Cardiac fibroblast (primary cell): ENCODE results near the gene SYN1.

ENCODE experiments used
- DNase-seq, 2 donors: peaks; one replicate each; pipeline versions ENCODE4 v3.0.0 to v3.0.0-alpha.2; 2010; ENCODE audit warnings: low read depth in 2 of 2
- H3K4me3 ChIP-seq, 2 donors: replicated peaks in 1 of 2; 1 replicate in 1 of 2; 2 replicates in 1 of 2; pipeline ENCODE4 v1.5.1; 2011; ENCODE audit warnings: low read depth in 2 of 2, low read length in 2 of 2, mild to moderate bottlenecking in 2 of 2, moderate library complexity in 1 of 2
- TF ChIP-seq, protein P1 (sequence below): IDR thresholded peaks from one replicate; pipeline ENCODE4 v1.5.1; 2011; ENCODE audit warnings: low read depth, mild to moderate bottlenecking, low read length, inconsistent platforms

SYN1 gene

GRCh38 chrX:47658301-47658683 lies 38.6 kb upstream of the SYN1 start:
- TF ChIP-seq, protein P1, sequence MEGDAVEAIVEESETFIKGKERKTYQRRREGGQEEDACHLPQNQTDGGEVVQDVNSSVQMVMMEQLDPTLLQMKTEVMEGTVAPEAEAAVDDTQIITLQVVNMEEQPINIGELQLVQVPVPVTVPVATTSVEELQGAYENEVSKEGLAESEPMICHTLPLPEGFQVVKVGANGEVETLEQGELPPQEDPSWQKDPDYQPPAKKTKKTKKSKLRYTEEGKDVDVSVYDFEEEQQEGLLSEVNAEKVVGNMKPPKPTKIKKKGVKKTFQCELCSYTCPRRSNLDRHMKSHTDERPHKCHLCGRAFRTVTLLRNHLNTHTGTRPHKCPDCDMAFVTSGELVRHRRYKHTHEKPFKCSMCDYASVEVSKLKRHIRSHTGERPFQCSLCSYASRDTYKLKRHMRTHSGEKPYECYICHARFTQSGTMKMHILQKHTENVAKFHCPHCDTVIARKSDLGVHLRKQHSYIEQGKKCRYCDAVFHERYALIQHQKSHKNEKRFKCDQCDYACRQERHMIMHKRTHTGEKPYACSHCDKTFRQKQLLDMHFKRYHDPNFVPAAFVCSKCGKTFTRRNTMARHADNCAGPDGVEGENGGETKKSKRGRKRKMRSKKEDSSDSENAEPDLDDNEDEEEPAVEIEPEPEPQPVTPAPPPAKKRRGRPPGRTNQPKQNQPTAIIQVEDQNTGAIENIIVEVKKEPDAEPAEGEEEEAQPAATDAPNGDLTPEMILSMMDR = no peak
- no peak for DNase-seq
- peak overlapping the region; percentile 47 to 62 for H3K4me3 ChIP-seq

DNA sequence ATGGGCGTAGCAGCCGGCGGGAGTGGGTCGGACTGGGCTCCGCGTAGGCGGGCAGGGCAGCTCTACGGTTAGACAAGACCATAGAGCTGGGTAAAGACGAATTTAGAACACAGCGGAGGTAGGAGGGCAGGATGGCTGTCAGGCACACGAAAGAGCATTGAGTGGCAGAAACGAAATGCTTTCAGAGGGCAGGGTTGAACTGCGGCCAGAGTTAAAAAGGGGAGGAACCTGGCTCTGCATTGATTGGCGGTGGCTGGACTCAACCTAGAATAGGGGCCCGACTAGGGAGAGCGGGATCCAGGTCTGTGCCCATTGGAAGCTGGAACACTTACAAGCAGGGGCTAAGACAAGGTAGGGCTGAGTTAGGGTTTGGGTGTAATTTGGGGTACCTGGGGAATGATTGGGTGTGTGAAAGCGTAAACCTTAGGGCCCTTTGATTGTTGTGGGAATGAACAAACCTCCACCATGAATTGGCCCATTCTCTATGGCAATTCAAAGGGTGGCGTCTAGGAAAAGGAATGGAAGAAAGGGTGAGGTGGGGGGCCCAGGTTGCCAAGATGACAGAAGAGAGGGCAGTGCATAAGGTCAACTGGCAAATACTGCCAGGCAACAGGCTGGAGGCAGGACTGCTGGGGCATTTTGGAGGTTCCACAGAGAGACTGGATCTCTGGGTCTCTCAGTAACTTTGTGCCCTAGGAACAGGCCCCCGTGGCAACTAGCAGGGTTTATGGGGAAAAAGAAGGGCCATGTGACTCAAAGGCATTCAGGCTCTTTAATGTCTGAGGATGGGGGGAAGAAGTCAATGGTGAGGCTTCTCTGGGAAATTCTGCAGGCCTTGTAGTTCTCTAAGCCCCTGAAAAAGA lies 31.6 kb upstream of the SYN1 start:
- no peak for DNase-seq
- TF ChIP-seq, protein P1 = no peak
- H3K4me3 ChIP-seq = peak overlapping the region in 1 of 2 donors; percentile 42

DNA sequence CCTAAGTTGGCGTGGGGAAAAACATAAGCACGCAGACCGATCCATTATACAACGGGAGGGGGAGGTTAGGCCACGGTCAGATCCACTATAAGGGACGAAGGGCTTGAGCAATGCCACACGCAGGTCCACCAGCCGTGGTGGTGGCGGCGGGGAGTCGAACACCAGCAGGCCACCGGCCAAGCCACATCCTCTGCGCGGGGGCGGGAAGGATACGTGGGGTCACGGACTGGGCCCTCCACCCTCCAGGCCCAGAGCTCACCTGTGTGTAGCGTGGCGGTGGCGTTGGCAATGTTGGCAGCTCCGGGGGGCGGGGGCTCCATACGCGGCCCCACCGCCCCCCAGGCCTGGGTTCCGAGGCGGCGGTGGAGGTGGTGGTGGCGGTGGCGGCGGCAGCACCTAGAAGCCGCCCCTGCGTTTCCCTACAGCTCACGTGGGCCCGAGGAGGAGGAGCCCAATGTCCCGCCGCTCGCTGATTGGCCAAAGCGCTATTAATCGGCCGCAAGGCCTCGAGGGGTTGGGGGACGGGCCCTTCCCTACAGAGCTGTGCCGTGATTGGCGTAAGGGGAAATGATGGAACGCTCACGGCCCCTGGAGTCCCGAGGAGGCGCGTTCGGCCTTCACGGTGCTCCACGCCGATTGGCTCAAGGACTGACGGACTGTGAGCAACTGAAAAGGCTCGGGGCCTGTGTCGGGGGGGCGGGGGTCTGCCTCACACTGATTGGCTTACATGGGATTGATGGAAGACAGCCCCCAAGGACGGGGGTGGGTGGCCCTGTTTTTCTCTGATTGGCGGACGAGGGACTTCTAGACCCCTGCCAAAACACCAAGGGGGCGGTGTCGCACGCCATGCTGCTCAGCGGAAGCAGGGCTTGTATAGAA lies 30.7 kb upstream of the SYN1 start, which contains the start of gene ELK1:
Gene ELK1, minus strand, starts transcription at position 400 of the 879 bp plus-strand sequence. CDS start 9,122 bp downstream, outside the sequence.
- TF ChIP-seq, protein P1 = no peak
- peak within 1 kb of the TSS; percentile 72 to 73 for H3K4me3 ChIP-seq
- peak; percentile 98 to 99 for DNase-seq

- TF ChIP-seq, protein P1 = no peak
- DNase-seq = no peak
- H3K4me3 ChIP-seq = peak overlapping the region; percentile 72 to 73
Observed at GRCh38 chrX:47649781-47650163, 30.1 kb upstream of the SYN1 start.

DNA sequence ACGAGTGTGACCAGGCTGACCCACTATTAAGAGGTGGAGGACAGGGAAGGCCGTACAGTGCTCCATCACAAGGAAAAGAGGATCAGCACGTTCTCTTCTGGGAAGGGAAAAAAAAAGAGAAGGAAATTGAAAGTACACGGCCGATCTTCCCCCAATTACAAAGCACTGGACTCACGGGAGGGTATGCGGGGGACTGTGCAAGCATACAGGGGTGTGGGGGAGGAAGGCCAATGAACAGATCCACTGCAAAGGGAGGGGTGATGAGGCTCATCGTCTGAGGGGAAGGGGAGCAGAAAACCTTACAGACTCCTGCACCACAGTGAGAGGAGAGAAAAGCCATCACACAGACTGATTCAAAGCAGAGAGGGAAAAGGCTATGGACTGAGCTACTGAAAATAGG lies 29.6 kb upstream of the SYN1 start:
- peak overlapping the region; percentile 72 to 73 for H3K4me3 ChIP-seq
- TF ChIP-seq, protein P1 = no peak
- no peak for DNase-seq

GRCh38 chrX:47648376-47648775 lies 28.7 kb upstream of the SYN1 start:
- no peak for DNase-seq
- TF ChIP-seq, protein P1 = no peak
- H3K4me3 ChIP-seq = no peak overlapping the region
